HEK293T (cell line): ENCODE results near the gene LMX1A.

Experiments
- CTCF ChIA-PET: fragments of 350-600 bp; formaldehyde crosslinking; extraction: SDS; loops from one replicate; lab custom pipeline; 2021; ENCODE audit warnings: antibody characterized with exemption, inconsistent platforms; lab: Yijun Ruan, JAX
- POLR2A ChIA-PET: fragments of 350-600 bp; formaldehyde crosslinking; extraction: SDS; loops from one replicate; lab custom pipeline; 2020; ENCODE audit warnings: antibody characterized with exemption, inconsistent platforms; lab: Yijun Ruan, JAX
- DNase-seq: peaks from one replicate; pipeline ENCODE4 v3.0.0; 2012; ENCODE audit warnings: mixed read lengths; ENCODE audit errors: extremely low spot score
- ARNT ChIP-seq: fragments of 450-650 bp; IDR thresholded peaks from 2 replicates; pipeline ENCODE4 v1.6.1; 2017; ENCODE audit warnings: mild to moderate bottlenecking
- BHLHE40 ChIP-seq: fragments of 450-650 bp; IDR thresholded peaks from 2 replicates; pipeline ENCODE4 v1.6.1; 2016; ENCODE audit warnings: mild to moderate bottlenecking, moderate library complexity, borderline replicate concordance
- CTBP1 ChIP-seq: fragments of 450-650 bp; IDR thresholded peaks from 2 replicates; pipeline ENCODE4 v1.6.1; 2016; ENCODE audit warnings: borderline replicate concordance
- ELF4 ChIP-seq: fragments of 450-650 bp; IDR thresholded peaks from 2 replicates; pipeline ENCODE4 v1.6.1; 2017; ENCODE audit warnings: antibody characterized with exemption
- FOXA1 ChIP-seq: fragments of 450-650 bp; IDR thresholded peaks from 2 replicates; pipeline ENCODE4 v1.6.1; 2016; ENCODE audit warnings: mild to moderate bottlenecking
- FOXK2 ChIP-seq: fragments of 450-650 bp; IDR thresholded peaks from 2 replicates; pipeline ENCODE4 v1.6.1; 2016; ENCODE audit warnings: mild to moderate bottlenecking
- FOXM1 ChIP-seq: fragments of 450-650 bp; IDR thresholded peaks from 2 replicates; pipeline ENCODE4 v1.6.1; 2017; ENCODE audit warnings: mild to moderate bottlenecking, borderline replicate concordance
- HDGF ChIP-seq: fragments of 450-650 bp; IDR thresholded peaks from 2 replicates; pipeline ENCODE4 v1.6.1; 2017; ENCODE audit warnings: antibody characterized with exemption, borderline replicate concordance
- L3MBTL2 ChIP-seq: fragments of 450-650 bp; conservative IDR thresholded peaks from 2 replicates; pipeline ENCODE4 v1.6.1; 2016; ENCODE audit warnings: mild to moderate bottlenecking
- LEF1 ChIP-seq: fragments of 450-650 bp; IDR thresholded peaks from 2 replicates; pipeline ENCODE4 v1.6.1; 2017; ENCODE audit warnings: mild to moderate bottlenecking, borderline replicate concordance
- NFRKB ChIP-seq: fragments of 450-650 bp; IDR thresholded peaks from 2 replicates; pipeline ENCODE4 v1.6.1; 2016; ENCODE audit warnings: mild to moderate bottlenecking, moderate library complexity
- SP1 ChIP-seq: fragments of 450-650 bp; IDR thresholded peaks from 2 replicates; pipeline ENCODE4 v1.6.1; 2017
- SUZ12 ChIP-seq: fragments of 450-650 bp; IDR thresholded peaks from 2 replicates; pipeline ENCODE4 v1.6.1; 2016; ENCODE audit warnings: mild to moderate bottlenecking
- TARDBP ChIP-seq: fragments of 450-650 bp; IDR thresholded peaks from 2 replicates; pipeline ENCODE4 v1.6.1; 2016
- ZNF384 ChIP-seq: fragments of 450-650 bp; IDR thresholded peaks from 2 replicates; pipeline ENCODE4 v1.6.1; 2016
- TF ChIP-seq, protein P1 (sequence below): fragments of 450-650 bp; IDR thresholded peaks from 2 replicates; pipeline ENCODE4 v1.6.1; 2016

The LMX1A gene

DNA sequence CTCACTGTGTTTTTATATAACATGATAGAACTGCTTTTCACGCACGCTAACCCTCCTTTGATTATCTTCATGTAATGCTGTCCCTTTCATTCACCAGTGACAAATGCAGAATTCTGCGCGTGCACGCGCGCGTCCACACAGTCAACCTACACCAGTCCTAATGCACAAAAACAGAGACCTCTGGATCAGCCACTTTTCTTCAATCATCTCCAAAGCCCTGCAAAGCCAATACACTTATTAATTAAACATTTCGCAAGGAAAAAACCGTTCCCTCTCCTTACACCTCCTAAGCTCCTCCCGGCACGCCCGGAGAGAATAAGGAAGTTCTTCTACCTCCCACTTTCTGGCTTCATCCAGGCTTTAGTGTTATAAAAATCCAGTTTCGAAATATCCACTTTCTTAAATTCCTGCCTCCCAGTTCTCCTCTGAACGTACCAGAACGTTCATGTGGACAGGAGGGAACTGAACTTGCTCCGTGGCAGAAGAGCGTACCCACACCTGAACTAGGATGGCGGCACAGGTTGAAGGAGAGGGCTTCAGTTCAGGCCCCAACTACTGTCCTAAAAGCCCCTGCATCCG, 4.6 kb downstream of the LMX1A start:
- TF ChIP-seq FOXM1, result no peak
- TF ChIP-seq, protein P1, sequence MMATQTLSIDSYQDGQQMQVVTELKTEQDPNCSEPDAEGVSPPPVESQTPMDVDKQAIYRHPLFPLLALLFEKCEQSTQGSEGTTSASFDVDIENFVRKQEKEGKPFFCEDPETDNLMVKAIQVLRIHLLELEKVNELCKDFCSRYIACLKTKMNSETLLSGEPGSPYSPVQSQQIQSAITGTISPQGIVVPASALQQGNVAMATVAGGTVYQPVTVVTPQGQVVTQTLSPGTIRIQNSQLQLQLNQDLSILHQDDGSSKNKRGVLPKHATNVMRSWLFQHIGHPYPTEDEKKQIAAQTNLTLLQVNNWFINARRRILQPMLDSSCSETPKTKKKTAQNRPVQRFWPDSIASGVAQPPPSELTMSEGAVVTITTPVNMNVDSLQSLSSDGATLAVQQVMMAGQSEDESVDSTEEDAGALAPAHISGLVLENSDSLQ, result no peak
- TF ChIP-seq CTBP1, result no peak
- TF ChIP-seq FOXA1, result no peak
- CTCF ChIA-PET, result interaction anchor here (1.7 kb wide), 1 partner anchor 16 kb away, joined by 8 read pairs; no protein-coding TSS in a partner anchor
- POLR2A ChIA-PET, result no interaction called here
- DNase-seq, result no peak

DNA sequence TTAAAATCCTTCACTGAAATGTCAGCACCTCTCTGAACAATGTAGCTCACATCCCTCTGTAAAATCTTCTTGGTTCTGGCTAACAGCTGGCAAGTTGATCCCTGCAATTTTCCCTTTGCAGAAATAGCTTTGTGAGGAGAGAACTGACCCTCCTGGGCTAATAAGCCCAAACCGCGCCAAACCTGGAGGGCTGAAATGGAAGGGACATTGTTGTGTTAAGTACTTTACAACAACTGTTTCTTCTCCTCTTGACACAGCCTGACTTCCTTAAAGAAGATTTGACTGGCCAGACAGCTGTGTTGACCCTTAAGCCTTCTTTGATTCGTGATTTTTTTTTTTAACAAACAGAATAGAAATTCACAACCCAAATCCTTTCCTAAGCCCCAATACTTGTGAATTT, 5.7 kb downstream of the LMX1A start:
- no peak for DNase-seq
- POLR2A ChIA-PET, result no interaction called here
- CTCF ChIA-PET, result interaction anchor here (0.6 to 1.7 kb wide), 2 partner anchors 17 to 102 kb away, joined by 3 to 8 read pairs; no protein-coding TSS in a partner anchor
- TF ChIP-seq ZNF384 (no peak), ELF4 (no peak), SP1 (no peak), FOXM1 (no peak), FOXK2 (no peak), BHLHE40 (no peak), TARDBP (no peak), FOXA1 (no peak), HDGF (no peak), L3MBTL2 (no peak), LEF1 (no peak), CTBP1 (no peak), ARNT (no peak), SUZ12 (no peak), NFRKB (no peak)
- TF ChIP-seq, protein P1, result no peak

DNA sequence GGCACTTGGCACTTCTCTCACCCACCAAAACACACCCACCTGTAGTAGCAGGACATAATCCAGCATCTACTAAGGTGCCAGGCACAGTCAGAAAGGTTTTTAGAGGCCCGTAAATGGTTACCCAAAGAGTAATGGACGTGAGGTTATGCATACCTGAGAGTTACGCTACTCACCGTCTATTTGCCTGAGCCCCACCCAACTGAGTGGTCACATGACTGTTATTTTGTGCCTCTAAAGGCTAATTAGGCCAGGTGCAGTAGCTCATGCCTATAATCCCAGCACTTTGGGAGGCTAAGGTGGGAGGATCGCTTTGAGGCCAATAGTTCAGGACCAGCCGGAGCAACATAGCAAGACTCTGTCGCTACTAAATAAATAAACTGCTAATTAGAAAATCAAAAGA, 11.0 kb downstream of the LMX1A start:
- CTCF ChIA-PET, result no interaction called here

DNA sequence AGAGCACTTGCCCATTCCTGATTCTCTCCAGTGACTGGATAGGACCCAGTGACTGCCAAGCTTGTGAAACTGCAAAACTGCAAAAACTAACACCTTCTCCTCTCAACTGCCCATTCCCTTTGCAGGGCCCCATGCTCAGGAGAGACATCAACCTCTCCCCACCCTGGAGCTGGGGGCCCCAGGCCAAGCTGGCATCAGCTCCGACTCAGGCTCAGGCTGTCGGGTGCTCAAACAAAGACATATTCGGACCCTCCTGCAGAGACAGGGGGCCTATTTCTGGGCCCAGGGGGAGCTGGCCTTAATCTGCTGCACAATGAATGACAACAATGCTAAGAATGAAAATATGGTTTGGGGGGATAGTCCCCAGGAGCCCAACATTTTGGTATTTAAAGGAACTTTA, 11.8 kb downstream of the LMX1A start:
- no peak for DNase-seq
- TF ChIP-seq ELF4 (no peak), NFRKB (no peak), TARDBP (no peak), SUZ12 (no peak), SP1 (no peak), LEF1 (no peak), FOXK2 (no peak), ZNF384 (no peak), BHLHE40 (no peak), HDGF (no peak)
- POLR2A ChIA-PET, result no interaction called here
- CTCF ChIA-PET, result interaction anchor here (0.7 to 1.2 kb wide), 2 partner anchors 22 to 117 kb away, joined by 3 read pairs; no protein-coding TSS in a partner anchor

More for the DNA sequence above, 11.0 kb downstream of the LMX1A start:
- DNase-seq, result no peak
- POLR2A ChIA-PET, result no interaction called here
- no peak for TF ChIP-seq FOXA1
- TF ChIP-seq FOXK2, result no peak
- no peak for TF ChIP-seq LEF1
- TF ChIP-seq BHLHE40, result no peak
- no peak for TF ChIP-seq FOXM1
- no peak for TF ChIP-seq ELF4
- no peak for TF ChIP-seq CTBP1
- TF ChIP-seq ARNT, result no peak
- no peak for TF ChIP-seq ZNF384
- TF ChIP-seq TARDBP, result no peak
- TF ChIP-seq SUZ12, result no peak
- no peak for TF ChIP-seq L3MBTL2
- TF ChIP-seq, protein P1, result no peak
- TF ChIP-seq SP1, result no peak
- no peak for TF ChIP-seq HDGF
- no peak for TF ChIP-seq NFRKB

DNA sequence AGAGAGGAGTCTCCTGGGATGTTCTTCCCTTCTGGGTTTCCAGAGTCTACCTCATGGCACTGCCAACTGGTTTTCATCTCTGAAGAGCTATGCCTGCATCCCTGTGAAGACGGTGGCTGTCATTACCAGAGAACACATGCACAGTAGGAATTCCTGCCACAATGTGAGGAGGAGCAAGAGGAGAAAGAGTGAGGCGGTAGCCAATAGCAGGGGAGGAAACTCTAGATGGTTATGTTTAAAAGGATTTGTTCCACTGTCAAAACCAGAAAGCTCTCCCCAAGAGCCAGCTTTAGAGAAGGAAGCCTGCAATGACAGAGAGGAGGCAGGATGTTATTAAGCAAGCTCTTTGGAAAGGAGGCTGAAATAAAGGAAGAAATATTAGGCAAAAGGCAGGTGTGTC, 12.3 kb downstream of the LMX1A start:
- ChIA-PET CTCF (interaction anchor here (1.2 kb wide), 1 partner anchor 23 kb away, joined by 3 read pairs; no protein-coding TSS in a partner anchor), POLR2A (no interaction called here)
- DNase-seq, result no peak
- TF ChIP-seq TARDBP (no peak), ZNF384 (no peak), NFRKB (no peak), FOXK2 (no peak), SP1 (no peak), FOXM1 (no peak), ARNT (no peak), BHLHE40 (no peak), FOXA1 (no peak), HDGF (no peak)

DNA sequence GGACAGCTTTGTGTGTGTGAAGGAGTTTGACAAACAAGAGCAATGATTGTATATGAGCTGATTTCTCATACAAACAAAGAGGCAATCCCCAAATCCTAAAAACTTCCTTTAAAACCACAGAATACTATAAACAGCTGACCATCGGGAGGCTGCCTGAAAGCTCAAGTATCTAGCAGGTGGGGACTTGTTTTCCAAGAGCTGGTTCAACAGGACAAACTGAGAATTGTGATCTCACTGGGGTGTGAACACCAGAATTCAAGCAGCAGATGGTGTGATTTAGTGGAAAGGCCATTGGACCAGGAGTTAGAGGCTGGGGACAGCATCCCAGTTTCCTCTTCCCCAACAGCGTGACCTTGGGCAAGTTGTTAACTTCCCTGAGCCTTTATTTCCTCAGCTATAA, 13.9 kb downstream of the LMX1A start:
- TF ChIP-seq FOXM1 (no peak), FOXA1 (no peak), NFRKB (no peak), BHLHE40 (no peak), LEF1 (no peak), SP1 (no peak), L3MBTL2 (no peak), CTBP1 (no peak), ELF4 (no peak), TARDBP (no peak), ZNF384 (no peak), ARNT (no peak), FOXK2 (no peak), SUZ12 (no peak), HDGF (no peak)
- TF ChIP-seq, protein P1, result no peak
- no peak for DNase-seq
- ChIA-PET CTCF (interaction anchor here (1.5 kb wide), 1 partner anchor 25 kb away, joined by 4 read pairs; no protein-coding TSS in a partner anchor), POLR2A (no interaction called here)
